SKM-1 (cell line): Measurements from ENCODE around the gene PITX2.
"Not testable (repeated sequence)": the region's sequence is repeated elsewhere in the genome, so short reads cannot be mapped to it uniquely, and the experiment has no call there.

Experiments used
- DNase-seq: peaks from one replicate; lab custom pipeline; 2025; ENCODE audit not compliant: unreplicated experiment; lab: John Stamatoyannopoulos, UW

PITX2 gene

GRCh38 chr4:110612631-110613269 lies 10.1 kb downstream of the PITX2 start:
- DNase-seq, result no peak

GRCh38 chr4:110611968-110612447 lies 10.9 kb downstream of the PITX2 start:
- DNase-seq, result no peak

- no peak for DNase-seq
Observed at GRCh38 chr4:110610940-110611831, 11.7 kb downstream of the PITX2 start.

GRCh38 chr4:110610620-110610939 lies 12.3 kb downstream of the PITX2 start:
- DNase-seq, result no peak

- DNase-seq, result no peak
Observed at GRCh38 chr4:110609044-110609750, 13.7 kb downstream of the PITX2 start.

- no peak for DNase-seq
Observed at GRCh38 chr4:110605077-110605476, 17.8 kb downstream of the PITX2 start.

GRCh38 chr4:110602061-110602460 lies 20.8 kb downstream of the PITX2 start:
- no peak for DNase-seq

- DNase-seq, result no peak
Observed at GRCh38 chr4:110597582-110597981, 25.3 kb downstream of the PITX2 start.

- no peak for DNase-seq
Observed at GRCh38 chr4:110596431-110596830, 26.4 kb downstream of the PITX2 start.

GRCh38 chr4:110595583-110595982 lies 27.3 kb downstream of the PITX2 start:
- no peak for DNase-seq

- no peak for DNase-seq
Observed at GRCh38 chr4:110589297-110589696, 33.6 kb downstream of the PITX2 start.

- no peak for DNase-seq
Observed at GRCh38 chr4:110587666-110588285, 35.1 kb downstream of the PITX2 start.

GRCh38 chr4:110586131-110586850 lies 36.6 kb downstream of the PITX2 start:
- no peak for DNase-seq

- DNase-seq, result not testable (repeated sequence)
Observed at GRCh38 chr4:110576696-110577095, 46.2 kb downstream of the PITX2 start.
